ENCODE measurements around the gene ITPR1.
"Not testable (repeated sequence)": the region's sequence is repeated elsewhere in the genome, so short reads cannot be mapped to it uniquely, and the experiment has no call there.

Gene ITPR1

DNA sequence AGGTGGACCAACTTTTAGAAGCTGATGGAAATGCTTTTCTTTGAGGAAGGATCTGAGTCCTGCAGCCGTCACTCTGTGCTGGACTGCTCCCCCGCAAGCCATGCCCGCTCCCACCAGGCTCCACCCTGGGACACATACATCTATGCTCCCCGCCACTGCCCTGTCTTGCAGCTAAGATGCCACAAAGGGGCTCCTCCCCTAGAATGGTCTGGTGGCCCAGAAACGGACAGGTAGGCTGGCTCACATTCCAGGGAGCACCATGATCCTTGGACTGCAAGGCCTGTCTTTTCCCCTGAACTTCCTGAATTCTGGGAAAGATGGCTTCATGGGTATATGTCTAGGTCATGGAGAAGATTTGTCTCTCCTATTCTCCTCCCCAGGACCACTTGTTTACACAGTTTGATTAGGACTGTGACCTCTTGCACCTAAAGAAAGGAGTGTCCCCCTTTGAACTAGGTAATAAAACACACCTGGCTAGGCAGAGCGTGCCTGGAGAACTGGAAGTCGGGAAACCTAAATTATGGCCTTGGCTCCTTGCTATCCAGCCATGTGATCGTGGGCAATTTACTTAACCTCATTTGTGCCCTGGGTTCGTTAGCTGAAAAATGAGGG, 265.2 kb downstream of the ITPR1 start:
- no peak overlapping the region for H3K4me3 ChIP-seq (ENCODE audit: low read depth, low read length)
- no peak for DNase-seq (ENCODE audit: low read depth)
- TF ChIP-seq POLR2A (IDR thresholded peaks at IDR 0.05; ENCODE audit: extremely low read depth, insufficient read length) (no peak), MYC (IDR thresholded peaks at IDR 0.05; ENCODE audit: low read depth, low read length) (no peak)
- TF ChIP-seq, protein P1, sequence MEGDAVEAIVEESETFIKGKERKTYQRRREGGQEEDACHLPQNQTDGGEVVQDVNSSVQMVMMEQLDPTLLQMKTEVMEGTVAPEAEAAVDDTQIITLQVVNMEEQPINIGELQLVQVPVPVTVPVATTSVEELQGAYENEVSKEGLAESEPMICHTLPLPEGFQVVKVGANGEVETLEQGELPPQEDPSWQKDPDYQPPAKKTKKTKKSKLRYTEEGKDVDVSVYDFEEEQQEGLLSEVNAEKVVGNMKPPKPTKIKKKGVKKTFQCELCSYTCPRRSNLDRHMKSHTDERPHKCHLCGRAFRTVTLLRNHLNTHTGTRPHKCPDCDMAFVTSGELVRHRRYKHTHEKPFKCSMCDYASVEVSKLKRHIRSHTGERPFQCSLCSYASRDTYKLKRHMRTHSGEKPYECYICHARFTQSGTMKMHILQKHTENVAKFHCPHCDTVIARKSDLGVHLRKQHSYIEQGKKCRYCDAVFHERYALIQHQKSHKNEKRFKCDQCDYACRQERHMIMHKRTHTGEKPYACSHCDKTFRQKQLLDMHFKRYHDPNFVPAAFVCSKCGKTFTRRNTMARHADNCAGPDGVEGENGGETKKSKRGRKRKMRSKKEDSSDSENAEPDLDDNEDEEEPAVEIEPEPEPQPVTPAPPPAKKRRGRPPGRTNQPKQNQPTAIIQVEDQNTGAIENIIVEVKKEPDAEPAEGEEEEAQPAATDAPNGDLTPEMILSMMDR (IDR thresholded peaks at IDR 0.05; ENCODE audit: low read depth, low read length), result no peak
- TF ChIP-seq, protein P2, sequence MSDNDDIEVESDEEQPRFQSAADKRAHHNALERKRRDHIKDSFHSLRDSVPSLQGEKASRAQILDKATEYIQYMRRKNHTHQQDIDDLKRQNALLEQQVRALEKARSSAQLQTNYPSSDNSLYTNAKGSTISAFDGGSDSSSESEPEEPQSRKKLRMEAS (IDR thresholded peaks at IDR 0.05; ENCODE audit: low read depth, low read length), result no peak

DNA sequence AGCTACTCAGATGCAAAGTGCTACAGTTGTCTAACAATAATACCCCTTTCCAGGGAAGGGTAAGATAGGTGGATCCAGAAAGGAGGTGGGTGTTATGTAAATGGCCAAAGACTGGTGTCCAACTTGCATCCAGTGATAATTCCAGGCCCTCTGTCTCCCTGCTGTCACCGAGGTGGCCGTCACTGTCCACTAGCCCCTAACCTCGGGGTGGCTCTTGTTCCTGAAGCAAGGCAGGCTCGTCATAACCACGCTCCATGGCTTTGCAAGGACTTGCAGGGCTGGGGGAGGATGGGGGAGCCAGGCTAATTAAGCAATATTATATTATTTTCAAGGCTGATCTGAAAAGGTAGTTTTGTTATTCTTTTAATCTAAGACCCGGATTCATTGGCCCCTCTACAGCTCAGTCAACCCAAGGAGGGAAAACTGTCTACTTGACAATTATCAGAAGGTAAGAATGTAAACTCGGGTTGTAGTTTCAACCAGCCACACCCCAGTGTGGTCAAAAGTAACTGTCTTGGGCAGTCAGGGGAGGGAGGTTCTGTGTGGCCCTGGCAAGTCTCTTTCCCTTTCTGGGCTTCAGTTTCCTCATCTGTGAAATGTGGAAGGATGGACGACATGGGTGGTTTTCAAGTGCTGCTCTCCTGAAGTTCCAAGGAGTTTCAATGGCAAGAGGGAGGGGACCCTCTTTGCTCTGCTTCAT, 266.0 kb downstream of the ITPR1 start:
- DNase-seq (ENCODE audit: low read depth), result peak; percentile 56
- H3K4me3 ChIP-seq (ENCODE audit: low read depth, low read length), result no peak overlapping the region
- TF ChIP-seq MYC (IDR thresholded peaks at IDR 0.05; ENCODE audit: low read depth, low read length), result no peak

DNA sequence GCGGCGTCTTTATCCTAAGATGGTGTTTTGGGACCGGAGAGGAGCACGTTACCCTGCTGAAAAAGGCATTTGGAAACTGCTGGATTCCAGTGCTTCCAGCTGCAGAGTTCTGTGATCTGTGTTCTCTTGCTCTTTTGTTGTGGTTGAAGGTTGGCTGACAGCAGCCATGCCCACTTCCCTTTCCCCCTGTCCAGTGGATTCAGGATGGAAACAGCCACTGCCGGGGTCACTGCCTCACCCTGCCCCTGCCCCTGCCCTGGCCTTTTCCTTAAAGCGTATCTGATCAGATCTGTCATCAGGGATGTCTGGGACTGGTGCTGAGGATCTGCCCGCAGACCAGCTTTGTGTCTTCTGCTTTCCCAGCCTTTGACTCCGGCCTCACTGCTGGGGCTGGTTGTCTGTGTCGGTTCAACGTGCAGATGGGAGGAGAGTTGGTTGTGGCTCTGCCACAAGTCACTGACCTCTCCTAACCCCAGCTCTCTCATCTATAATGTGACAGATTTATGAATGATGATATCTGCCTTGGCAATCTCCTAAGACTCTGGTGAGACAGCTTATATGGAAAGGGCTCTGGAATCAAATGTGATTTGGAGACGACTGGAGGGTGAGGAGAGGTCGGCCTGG, 266.7 kb downstream of the ITPR1 start:
- DNase-seq (ENCODE audit: low read depth), result peak; percentile 68

DNA sequence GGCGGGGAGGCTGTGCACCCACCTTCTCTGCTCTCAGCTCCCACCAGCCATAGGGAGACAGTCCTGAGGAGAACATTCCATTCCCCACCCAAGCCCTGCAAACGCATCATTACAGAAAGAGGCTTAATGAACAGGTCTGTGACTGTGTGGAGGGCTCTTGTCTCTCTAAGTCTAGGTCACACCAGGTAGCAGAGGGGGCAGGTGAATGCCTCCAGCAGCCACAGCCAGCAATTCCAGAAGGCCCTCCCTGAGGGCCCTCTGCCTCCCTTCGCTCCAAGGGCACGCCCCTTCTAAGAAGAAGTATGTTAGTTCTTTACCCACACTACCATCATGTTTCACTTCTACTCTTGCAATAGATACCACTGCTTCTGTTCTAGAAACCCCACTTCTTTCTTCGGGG, 268.6 kb downstream of the ITPR1 start:
- TF ChIP-seq, protein P2 (IDR thresholded peaks at IDR 0.05; ENCODE audit: low read depth, low read length), result no peak
- TF ChIP-seq POLR2A (IDR thresholded peaks at IDR 0.05; ENCODE audit: extremely low read depth, insufficient read length), result no peak
- TF ChIP-seq MYC (IDR thresholded peaks at IDR 0.05; ENCODE audit: low read depth, low read length), result no peak
- TF ChIP-seq, protein P1 (IDR thresholded peaks at IDR 0.05; ENCODE audit: low read depth, low read length), result no peak
- no peak for DNase-seq (ENCODE audit: low read depth)
- H3K4me3 ChIP-seq (ENCODE audit: low read depth, low read length), result no peak overlapping the region

More for the DNA sequence above, 266.7 kb downstream of the ITPR1 start:
- no peak overlapping the region for H3K4me3 ChIP-seq (ENCODE audit: low read depth, low read length)
- peak; percentile 16; the same call in 1 of the 2 replicates for TF ChIP-seq MYC (IDR thresholded peaks at IDR 0.05; ENCODE audit: low read depth, low read length)
- no peak for TF ChIP-seq POLR2A (IDR thresholded peaks at IDR 0.05; ENCODE audit: extremely low read depth, insufficient read length)
- TF ChIP-seq, protein P1 (IDR thresholded peaks at IDR 0.05; ENCODE audit: low read depth, low read length), result no peak
- TF ChIP-seq, protein P2 (IDR thresholded peaks at IDR 0.05; ENCODE audit: low read depth, low read length), result peak; percentile 10; the same call in 1 of the 2 replicates

DNA sequence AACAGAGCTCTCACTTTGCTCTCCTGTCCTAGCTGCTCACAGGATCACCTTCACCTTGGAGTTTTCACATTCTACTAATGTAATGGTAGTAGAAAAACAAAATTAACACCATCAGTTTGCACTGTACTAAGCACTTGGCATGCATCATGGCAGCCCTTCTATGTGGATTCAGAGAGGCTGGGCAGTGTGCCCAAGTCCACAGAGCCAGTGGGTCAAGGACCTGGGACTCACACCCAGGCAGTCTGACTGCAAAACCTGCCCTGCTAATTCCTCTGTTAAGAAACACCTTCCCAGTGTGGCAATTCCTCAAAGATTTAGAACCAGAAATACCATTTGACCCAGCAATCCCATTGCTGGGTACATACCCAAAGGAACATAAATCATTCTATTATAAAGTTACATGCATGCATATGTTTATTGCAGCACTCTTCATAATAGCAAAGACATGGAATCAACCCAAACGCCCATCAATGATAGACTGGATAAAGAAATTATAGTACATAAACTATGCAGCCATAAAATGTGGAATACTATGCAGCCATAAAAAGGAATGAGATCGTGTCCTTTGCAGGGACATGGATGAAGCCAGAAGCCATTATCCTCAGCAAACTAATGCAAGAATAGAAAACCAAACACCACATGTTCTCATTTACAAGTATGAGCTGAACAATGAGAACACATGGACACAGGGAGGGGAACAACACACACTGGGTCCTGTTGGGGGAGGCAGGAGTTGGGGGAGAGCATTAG, 269.5 kb downstream of the ITPR1 start:
- DNase-seq (ENCODE audit: low read depth); H3K4me3 ChIP-seq (ENCODE audit: low read depth, low read length): not testable (repeated sequence)

DNA sequence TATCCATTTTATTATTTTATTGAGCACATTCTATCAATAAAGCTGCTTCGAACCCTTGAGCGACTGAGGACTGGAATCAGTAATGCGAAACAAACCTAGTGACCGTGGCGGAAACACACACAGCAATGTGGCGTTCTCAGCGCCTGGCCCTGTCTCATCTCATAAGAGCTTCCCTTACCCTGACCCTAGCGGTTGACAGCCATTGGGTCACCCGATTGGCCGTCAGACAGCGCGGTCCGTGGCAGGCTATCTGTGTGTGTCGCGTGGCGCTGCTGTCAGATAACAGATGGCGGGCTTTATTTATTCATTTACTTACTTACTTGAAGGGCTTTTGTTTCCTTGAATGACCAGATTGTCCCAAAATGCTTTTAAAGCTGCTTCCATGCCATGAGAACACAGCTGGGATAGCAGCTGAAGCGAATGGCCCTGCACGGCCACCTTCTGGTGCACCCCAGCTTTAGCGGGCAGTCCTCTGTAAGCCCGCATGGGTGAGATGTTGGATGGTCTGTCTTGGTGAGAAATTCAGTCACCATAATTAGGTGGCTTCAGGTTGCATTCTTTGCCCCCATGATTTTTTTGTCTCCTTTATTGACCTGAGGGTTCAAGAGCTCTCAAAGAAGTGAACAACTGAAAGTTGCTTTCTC, 270.6 kb downstream of the ITPR1 start:
- TF ChIP-seq, protein P2 (IDR thresholded peaks at IDR 0.05; ENCODE audit: low read depth, low read length), result no peak
- TF ChIP-seq POLR2A (IDR thresholded peaks at IDR 0.05; ENCODE audit: extremely low read depth, insufficient read length), result no peak
- TF ChIP-seq, protein P1 (IDR thresholded peaks at IDR 0.05; ENCODE audit: low read depth, low read length), result no peak
- no peak for TF ChIP-seq MYC (IDR thresholded peaks at IDR 0.05; ENCODE audit: low read depth, low read length)
- DNase-seq (ENCODE audit: low read depth), result no peak

More for the DNA sequence above, 270.6 kb downstream of the ITPR1 start:
- H3K4me3 ChIP-seq (ENCODE audit: low read depth, low read length), result no peak overlapping the region

Data from NB4 (cell line).